ENCODE data around the gene TEP1. TPM values are rescaled to one million over a fixed set of nuclear protein-coding genes. Genes with fewer than 3 reads are reported as not detected.

The TEP1 gene
- total RNA-seq, 2 donors from 2014 or later: 43.3 to 69.8 TPM

DNA sequence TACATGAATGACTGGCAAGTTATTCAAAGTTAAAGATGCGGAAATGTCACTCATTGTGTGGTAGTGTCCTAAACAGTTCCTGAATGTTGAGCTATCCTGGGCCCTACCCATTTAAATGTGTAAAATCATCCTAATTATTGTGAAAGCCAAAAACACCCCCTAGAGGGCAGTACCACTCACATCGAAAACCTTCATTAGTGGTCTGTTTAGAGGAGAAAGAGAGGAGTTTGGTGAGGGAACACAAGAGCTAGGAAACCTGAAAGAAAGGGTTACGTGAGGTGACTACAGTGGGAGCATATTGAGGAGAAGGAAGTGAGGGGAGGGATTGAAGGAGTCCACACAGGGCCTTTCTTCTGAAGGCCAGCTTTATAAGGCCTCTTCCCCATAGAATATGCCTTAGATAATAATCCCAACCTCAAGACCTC is 2.5 kb upstream of the TEP1 start:
- Mint-ChIP-seq H3K27ac (peak overlapping the region in 1 of 2 donors; percentile 60), H3K36me3 (peaks cover 0 to 13% of the 10 kb centered on the region in 2 donors), H3K9me3 (no peaks in the 10 kb centered on the region)
- ATAC-seq (peak; percentile 19 to 39), DNase-seq (ENCODE audit: low spot score in 2 of 2) (peak in 1 of 2 donors; percentile 29)

DNA sequence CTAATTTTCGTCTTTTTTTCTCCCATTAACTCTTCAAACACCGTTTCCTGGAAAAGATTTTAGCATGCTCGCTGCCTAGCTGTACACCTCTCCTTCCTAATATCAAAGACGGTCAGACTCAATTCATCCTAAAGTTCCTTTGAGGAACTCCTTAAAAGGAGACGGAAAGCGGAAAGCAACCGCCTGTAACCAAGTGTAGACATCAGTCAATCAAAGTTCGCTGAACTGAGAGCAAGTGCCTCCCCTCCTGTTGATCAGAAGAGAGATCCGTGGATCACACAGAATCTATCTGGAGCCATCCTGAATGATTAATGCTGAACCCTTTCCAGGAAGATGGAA is 412 bp upstream of the TEP1 start:
- H3K27ac Mint-ChIP-seq: peak overlapping the region; percentile 97
- peak; percentile 44 to 68 for ATAC-seq
- no peaks in the 10 kb centered on the region for H3K9me3 Mint-ChIP-seq
- peaks cover 0 to 13% of the 10 kb centered on the region in 2 donors for H3K36me3 Mint-ChIP-seq
- DNase-seq (ENCODE audit: low spot score in 2 of 2): no peak

DNA sequence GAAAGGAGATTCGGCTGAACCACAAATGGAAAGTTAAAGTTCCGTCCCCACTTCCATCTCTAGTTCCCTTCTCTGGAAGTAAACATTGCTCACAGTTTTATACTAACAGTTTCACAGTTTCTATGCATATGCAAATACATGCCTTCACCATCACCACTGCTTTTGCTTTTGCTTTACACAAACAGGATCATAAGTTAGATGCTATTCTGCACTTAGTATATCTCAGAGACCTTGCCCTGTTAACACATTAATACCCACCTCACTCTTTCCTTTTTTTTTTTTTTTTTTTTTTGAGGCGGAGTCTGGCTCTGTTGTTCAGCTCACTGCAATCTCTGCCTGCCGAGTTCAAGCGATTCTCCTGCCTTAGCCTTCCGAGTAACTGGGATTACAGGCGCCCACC is 890 bp downstream of the TEP1 start:
- ATAC-seq (peak; percentile 2 to 36), DNase-seq (ENCODE audit: low spot score in 2 of 2) (no peak)
- H3K9me3 Mint-ChIP-seq: no peaks in the 10 kb centered on the region
- peaks cover 0 to 20% of the 10 kb centered on the region in 2 donors for H3K36me3 Mint-ChIP-seq
- H3K27ac Mint-ChIP-seq: peak overlapping the region; percentile 97

DNA sequence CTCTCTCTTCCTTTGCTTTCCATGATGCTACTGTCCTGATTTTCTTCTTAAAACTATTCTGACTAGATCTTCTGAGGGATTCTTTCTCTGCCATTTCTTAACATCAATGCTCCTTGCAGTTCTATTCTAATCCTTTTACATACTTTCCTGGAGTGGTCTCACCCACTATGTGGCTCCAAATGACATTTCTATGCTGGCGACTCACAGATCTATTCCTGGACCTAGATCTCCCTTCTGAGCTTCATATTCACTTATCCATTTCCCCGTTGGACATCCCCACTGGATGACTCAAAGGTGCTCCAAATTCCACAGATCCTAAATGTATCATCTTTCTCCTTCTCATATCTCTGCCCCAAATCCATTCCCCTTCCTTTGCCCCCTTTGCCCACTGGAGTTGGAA is 4.1 kb downstream of the TEP1 start:
- DNase-seq (ENCODE audit: low spot score in 2 of 2) (no peak), ATAC-seq (no peak)
- Mint-ChIP-seq H3K9me3 (no peaks in the 10 kb centered on the region), H3K27ac (peak overlapping the region in 1 of 2 donors; percentile 2), H3K36me3 (peaks cover 22 to 29% of the 10 kb centered on the region in 2 donors)

DNA sequence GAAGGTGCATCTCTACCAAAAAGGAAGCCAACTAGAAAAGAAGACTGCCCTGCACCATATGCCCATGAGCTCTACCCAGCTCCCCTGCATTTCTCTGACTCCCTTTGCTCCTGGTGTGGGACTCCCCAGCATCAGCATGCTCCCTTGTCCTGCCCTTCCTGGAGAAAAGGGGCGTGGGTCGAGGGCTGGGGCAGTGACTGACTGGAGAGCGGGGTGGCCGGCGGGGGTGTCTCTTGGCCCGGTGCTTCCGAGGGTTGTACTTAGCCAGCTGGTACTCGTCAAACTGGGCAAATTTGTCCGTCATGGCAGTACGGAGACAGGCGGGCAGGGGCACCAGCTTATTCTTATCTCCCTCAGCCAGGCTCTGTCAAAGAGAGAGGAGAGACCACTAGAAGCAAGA is 9.8 kb downstream of the TEP1 start:
- peak overlapping the region in 1 of 2 donors; percentile 65 for H3K27ac Mint-ChIP-seq
- peaks cover 38 to 54% of the 10 kb centered on the region in 2 donors for H3K36me3 Mint-ChIP-seq
- DNase-seq (ENCODE audit: low spot score in 2 of 2) (no peak), ATAC-seq (no peak)
- no peaks in the 10 kb centered on the region for H3K9me3 Mint-ChIP-seq

DNA sequence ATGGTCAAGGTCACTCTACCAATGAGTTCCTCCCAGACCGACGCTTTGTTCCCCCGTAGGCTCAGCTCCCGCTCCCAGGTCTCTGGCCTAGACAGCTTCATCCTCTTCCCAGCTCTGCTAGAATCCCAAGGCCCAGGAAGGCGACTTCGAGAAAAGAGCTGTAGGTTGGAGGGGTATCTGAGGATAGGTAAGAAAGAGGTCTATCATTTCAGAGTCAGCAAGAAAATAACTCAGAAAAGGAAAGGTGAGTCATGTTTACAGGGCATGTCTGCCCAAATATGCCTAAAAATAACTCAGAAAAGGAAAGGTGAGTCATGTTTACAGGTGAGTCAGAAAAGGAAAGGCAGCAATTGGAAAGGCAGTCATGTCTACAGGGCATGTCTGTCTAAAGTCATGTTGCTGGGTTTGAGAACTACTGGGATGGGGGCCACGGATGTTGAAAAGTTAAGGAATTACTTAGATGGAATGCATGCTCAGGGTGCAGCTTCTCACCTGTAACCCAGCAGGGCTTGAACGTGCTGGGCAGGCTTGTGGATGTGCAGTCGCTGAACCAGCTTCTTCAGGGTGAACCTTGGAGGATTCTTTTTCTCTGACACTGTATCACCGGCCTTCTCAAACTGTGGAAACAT is 12.2 kb downstream of the TEP1 start:
- peak overlapping the region; percentile 93 to 97 for H3K27ac Mint-ChIP-seq
- no peaks in the 10 kb centered on the region for H3K9me3 Mint-ChIP-seq
- peaks cover 31 to 45% of the 10 kb centered on the region in 2 donors for H3K36me3 Mint-ChIP-seq
- DNase-seq (ENCODE audit: low spot score in 2 of 2) (peak in 1 of 2 donors; percentile 31), ATAC-seq (peak; percentile 95 to 97)

DNA sequence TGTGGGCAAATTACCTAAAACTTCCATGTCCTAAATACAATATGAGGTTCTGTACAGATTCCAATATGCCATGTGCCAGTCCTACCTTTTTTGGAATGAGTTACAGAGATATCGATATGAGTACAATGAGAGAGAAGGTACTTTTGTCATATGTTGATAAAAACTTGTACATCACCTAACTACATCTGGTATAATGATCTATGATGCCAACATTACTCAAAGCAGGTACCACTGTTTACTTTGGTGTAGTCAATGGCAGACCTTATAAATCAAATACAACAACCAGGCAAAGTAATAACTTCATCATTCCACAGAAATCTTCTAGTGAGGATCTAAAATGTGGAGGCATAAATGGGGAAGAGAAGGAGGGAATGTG is 12.7 kb downstream of the TEP1 start:
- Mint-ChIP-seq H3K36me3 (peaks cover 34 to 43% of the 10 kb centered on the region in 2 donors), H3K9me3 (no peaks in the 10 kb centered on the region), H3K27ac (peak overlapping the region; percentile 93 to 97)
- DNase-seq (ENCODE audit: low spot score in 2 of 2) (no peak), ATAC-seq (peak; percentile 60 to 73)

DNA sequence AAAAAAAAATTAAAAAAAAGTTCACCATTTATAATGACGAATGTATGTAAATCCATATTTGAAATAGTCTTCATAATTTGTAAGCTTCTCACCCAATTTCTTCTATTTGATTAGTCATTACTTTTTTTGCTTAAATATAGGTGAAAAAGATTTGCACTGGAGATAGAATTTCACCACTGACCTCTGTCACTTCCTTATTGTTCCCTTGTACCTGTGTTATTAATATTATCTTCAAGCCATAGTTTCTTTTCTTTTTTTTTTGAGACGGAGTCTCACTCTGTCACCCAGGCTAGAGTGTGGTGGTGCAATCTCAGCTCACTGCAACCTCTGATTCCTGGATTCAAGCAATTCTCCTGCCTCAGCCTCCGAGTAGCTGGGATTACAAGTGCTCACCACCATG is 15.8 kb downstream of the TEP1 start:
- no peaks in the 10 kb centered on the region for H3K9me3 Mint-ChIP-seq
- H3K27ac Mint-ChIP-seq: no peak overlapping the region
- DNase-seq (ENCODE audit: low spot score in 2 of 2): no peak
- peaks cover 19 to 29% of the 10 kb centered on the region in 2 donors for H3K36me3 Mint-ChIP-seq
- no peak for ATAC-seq

DNA sequence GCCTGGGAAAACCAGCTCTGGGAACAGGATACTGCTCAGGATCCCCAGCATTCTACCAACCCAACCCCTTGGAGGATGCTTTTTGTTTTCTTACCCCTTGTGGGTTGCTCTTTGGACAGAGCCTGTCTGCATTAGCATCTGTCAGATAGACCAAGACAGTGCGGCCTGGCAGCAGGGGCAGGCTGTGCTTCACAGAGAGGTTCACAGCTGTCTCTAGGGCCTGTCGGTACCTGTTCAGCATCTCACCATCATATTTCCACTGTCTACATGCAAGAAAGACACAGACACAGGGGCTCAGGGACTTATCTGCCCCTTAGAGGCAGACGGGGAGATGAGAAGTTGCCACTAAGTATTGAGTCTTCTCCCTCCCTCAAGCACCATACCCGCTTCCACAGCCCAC is 21.8 kb downstream of the TEP1 start:
- ATAC-seq: no peak
- Mint-ChIP-seq H3K27ac (no peak overlapping the region), H3K36me3 (peaks cover 14 to 38% of the 10 kb centered on the region in 2 donors)

DNA sequence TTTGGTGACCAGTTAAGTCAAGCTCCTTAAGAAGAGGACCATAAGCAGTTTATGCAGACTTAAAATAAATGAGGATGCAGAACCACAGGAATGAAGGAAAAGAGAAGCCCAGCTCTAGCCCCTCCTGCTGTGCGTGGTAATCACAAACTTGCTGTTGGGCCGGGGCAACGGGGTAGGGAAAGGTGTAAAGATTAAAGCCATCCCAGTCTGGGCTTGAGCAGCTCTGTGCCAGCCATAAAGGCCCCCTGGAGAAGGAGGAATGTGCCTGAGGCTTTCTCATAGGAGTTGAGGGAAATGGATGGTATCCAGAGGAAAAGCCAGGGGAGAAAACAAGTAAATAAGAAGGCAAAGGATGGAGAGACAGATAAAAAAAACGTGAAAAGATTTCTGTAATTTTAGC is 25.1 kb downstream of the TEP1 start:
- DNase-seq (ENCODE audit: low spot score in 2 of 2) (no peak), ATAC-seq (no peak)
- no peaks in the 10 kb centered on the region for H3K9me3 Mint-ChIP-seq
- H3K36me3 Mint-ChIP-seq: peaks cover 14 to 30% of the 10 kb centered on the region in 2 donors
- peak overlapping the region in 1 of 2 donors; percentile 1 for H3K27ac Mint-ChIP-seq

More for the DNA sequence above, 21.8 kb downstream of the TEP1 start:
- DNase-seq (ENCODE audit: low spot score in 2 of 2): no peak
- H3K9me3 Mint-ChIP-seq: no peaks in the 10 kb centered on the region

DNA sequence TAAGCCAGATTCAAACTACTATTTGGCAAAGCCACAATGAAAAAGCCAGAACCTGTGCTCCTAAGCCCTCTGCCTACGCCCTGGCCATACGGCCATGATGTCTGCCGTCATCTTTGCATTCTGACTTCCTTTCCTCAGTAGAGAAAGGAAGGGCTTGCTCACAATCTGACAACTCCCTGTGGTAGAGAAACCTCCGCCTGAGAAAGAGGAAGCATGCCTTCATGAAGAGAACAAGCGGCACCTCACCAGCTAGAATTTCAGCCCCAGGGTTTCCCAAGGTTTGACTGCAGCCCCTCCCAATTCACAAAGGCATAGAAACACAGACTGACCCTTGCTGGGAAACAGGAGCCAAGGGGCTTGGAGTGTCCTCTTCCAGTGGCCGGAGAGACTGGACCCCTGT is 25.7 kb downstream of the TEP1 start:
- no peak for ATAC-seq
- no peaks in the 10 kb centered on the region for H3K9me3 Mint-ChIP-seq
- DNase-seq (ENCODE audit: low spot score in 2 of 2): no peak
- peak overlapping the region in 1 of 2 donors; percentile 1 for H3K27ac Mint-ChIP-seq
- H3K36me3 Mint-ChIP-seq: peaks cover 14 to 30% of the 10 kb centered on the region in 2 donors

DNA sequence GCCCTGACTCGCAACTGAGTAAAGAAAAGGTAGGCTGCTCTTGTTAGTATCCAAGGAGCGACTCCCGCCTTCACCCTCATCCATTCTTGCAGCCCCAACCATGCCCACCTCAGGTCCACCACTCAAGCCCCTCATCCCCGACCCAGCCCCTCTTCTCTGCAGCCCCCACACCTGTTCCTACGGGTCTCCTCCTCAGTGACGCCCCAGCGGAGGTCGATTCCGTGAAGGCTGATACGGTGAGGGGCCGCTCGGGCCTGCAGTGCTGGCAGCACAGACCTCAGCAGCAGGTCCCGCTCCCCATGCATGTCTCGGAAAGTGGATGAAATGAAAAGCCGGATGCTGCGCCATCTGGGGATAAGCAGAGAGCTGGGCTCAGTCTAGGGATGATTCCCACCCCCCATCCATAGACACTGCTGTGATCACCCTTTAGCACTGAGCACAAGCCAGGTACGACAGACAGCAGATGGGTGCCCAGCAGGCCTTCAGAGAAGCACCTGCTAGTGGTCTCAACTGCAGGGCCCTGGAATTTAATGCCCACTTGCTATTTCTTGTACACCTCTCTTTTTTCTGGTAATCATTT is 26.9 kb downstream of the TEP1 start:
- Mint-ChIP-seq H3K36me3 (peaks cover 14 to 30% of the 10 kb centered on the region in 2 donors), H3K9me3 (no peaks in the 10 kb centered on the region)
- ATAC-seq: no peak

DNA sequence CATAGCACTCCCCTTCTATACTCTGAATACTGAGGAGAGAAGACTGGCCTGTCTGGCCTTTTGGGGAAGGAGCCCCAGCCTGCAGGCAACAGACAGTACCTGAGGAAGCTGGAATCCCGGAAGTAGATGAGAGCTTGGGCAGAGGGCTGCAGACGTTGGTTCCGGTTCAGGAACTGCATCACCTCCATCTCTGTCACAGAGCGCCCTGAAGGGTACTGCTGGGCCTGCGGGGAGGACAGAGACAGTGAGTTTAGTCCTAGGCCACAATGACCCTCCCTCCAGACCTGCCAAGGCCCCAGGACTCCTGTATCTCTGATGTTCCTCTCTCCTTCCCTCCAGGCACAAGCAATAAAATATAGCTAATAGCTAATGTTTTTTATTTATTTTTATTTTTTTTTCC is 28.4 kb downstream of the TEP1 start:
- H3K36me3 Mint-ChIP-seq: peaks cover 14 to 29% of the 10 kb centered on the region in 2 donors
- ATAC-seq (no peak), DNase-seq (ENCODE audit: low spot score in 2 of 2) (no peak)
- H3K9me3 Mint-ChIP-seq: no peaks in the 10 kb centered on the region
- peak overlapping the region; percentile 50 to 56 for H3K27ac Mint-ChIP-seq

More for the DNA sequence above, 26.9 kb downstream of the TEP1 start:
- no peak for DNase-seq (ENCODE audit: low spot score in 2 of 2)
- peak overlapping the region in 1 of 2 donors; percentile 17 for H3K27ac Mint-ChIP-seq

DNA sequence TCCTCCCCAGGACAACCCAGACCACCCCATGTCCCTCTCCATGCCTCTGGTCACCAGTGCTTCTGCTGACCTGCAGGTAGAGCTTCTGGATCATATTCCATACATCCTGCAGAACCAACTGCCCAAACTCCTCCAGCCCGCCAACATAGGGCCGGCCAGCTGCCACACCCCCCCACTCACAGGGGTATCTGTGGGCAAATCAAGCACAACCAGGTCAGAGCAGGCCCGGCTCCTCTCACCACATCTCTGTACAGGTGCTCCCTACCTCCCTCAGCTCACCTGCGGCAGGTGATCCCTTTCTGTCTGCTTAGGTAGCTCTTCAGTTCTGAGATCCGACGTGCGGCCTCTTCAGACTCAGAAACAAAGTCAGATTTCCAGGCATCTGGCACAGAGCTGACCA is 29.0 kb downstream of the TEP1 start:
- H3K27ac Mint-ChIP-seq: peak overlapping the region; percentile 56 to 62
- no peak for ATAC-seq

DNA sequence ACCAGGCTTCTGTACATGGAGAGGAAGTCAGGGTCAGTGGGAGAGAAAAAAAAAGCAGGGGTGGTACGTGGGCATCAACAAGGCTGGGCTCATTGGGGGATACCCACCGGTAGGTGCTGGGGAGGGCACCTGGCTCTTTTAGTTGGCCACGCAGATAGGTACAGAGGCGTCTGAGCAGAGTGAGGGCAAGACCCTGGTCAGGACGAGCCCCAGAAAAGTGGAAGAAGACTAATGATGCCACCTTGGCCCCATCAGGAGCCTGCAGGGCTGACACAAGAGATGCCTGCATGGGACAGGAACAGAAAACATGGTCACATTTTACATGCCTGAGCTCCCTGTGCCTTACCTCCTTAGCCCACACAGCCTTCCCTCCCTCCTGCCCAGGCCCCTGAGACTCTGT is 29.7 kb downstream of the TEP1 start:
- ATAC-seq: no peak
- no peak for DNase-seq (ENCODE audit: low spot score in 2 of 2)
- Mint-ChIP-seq H3K9me3 (no peaks in the 10 kb centered on the region), H3K27ac (peak overlapping the region in 1 of 2 donors; percentile 65), H3K36me3 (peaks cover 1 to 24% of the 10 kb centered on the region in 2 donors)

More for the DNA sequence above, 29.0 kb downstream of the TEP1 start:
- peaks cover 8 to 31% of the 10 kb centered on the region in 2 donors for H3K36me3 Mint-ChIP-seq
- no peaks in the 10 kb centered on the region for H3K9me3 Mint-ChIP-seq
- no peak for DNase-seq (ENCODE audit: low spot score in 2 of 2)

DNA sequence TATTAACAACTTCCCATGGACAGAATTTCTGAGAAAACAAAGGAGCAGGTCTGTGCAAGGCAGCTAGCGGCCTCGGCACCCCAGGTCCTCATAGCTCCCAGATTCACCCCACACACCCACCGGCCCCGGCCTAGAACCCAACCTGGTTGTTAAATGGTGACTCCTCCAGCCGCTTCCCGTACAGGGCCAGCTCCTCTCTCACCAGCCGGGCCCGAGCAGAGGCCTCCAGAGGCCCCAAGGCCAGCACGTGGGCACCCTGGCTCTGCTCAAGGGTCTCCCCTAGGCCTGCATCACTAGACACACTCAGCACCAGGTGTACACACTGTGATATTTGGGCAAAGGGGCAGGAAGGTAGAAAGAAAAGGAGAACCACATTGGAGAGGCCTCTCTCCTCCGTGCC is 30.3 kb downstream of the TEP1 start:
- peak overlapping the region in 1 of 2 donors; percentile 65 for H3K27ac Mint-ChIP-seq
- DNase-seq (ENCODE audit: low spot score in 2 of 2) (no peak), ATAC-seq (no peak)
- no peaks in the 10 kb centered on the region for H3K9me3 Mint-ChIP-seq
- peaks cover 0 to 20% of the 10 kb centered on the region in 2 donors for H3K36me3 Mint-ChIP-seq

DNA sequence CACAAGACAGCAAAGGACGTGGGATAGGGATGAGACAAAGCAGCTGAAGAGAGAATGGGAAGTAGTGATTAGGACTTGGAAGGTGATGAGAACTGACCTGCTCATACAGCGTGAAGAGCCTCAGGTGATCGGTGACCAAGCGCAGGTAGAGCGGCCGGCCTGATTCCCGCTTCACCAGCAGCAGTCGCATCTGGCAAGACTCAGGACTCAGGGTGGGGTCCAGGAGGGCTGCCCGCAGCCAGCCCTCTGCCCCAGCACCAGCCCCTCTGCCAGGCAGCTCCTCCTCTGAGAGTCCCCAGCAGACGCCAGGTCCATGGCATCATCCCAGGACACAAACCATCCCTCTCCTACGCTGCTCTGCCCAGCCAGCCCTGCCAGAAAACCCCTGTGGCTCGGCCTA is 30.8 kb downstream of the TEP1 start:
- no peak for DNase-seq (ENCODE audit: low spot score in 2 of 2)
- H3K36me3 Mint-ChIP-seq: peaks cover 0 to 15% of the 10 kb centered on the region in 2 donors
- H3K27ac Mint-ChIP-seq: peak overlapping the region in 1 of 2 donors; percentile 65
- no peaks in the 10 kb centered on the region for H3K9me3 Mint-ChIP-seq
- no peak for ATAC-seq

DNA sequence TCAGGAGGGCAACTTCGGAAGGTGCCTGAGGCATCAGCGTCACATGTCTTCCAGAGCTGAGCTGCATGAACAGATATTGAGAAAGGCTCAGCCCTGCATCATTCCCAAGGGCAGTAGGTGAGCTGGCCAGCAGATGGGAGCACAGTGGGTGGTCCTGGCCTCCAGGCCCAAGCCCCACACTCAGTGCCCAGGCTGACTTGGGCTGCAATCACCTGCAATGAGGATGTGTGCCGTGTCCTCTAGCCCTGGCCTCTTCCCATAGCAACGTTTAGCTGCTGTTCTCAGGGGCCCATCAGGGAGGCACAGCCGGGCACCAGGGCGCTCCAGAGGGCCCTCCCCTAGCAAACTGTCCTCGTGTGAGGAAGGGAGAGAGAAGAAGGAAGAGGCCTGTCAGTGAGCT is 32.0 kb downstream of the TEP1 start:
- Mint-ChIP-seq H3K36me3 (peaks cover 0 to 15% of the 10 kb centered on the region in 2 donors), H3K27ac (peak overlapping the region in 1 of 2 donors; percentile 94), H3K9me3 (no peaks in the 10 kb centered on the region)
- ATAC-seq: no peak
- no peak for DNase-seq (ENCODE audit: low spot score in 2 of 2)
